KMS-11 (cell line): ENCODE results near the gene PIGT.

Experiments used
- H2AFZ ChIP-seq: fragments of 200-600 bp; sonication (generic); 2 replicates; pipeline ENCODE4 v1.6.1; 2016; ENCODE audit warnings: antibody characterized with exemption, mixed run types, low read depth
- H3K27ac ChIP-seq: fragments of 200-600 bp; sonication (generic); 2 replicates; pipeline ENCODE4 v1.6.1; 2016; ENCODE audit warnings: mild to moderate bottlenecking, mixed run types
- H3K27me3 ChIP-seq: fragments of 200-600 bp; sonication (generic); 2 replicates; pipeline ENCODE4 v1.6.1; 2017; ENCODE audit warnings: mild to moderate bottlenecking, low read depth, mixed run types, moderate library complexity; ENCODE audit not compliant: insufficient read depth
- H3K36me3 ChIP-seq: fragments of 200-600 bp; sonication (generic); 2 replicates; pipeline ENCODE4 v1.6.1; 2017; ENCODE audit warnings: mild to moderate bottlenecking, mixed run types; ENCODE audit not compliant: insufficient read depth
- H3K4me1 ChIP-seq: fragments of 200-600 bp; sonication (generic); 2 replicates; pipeline ENCODE4 v1.6.1; 2016; ENCODE audit warnings: mild to moderate bottlenecking, low read depth, mixed run types; ENCODE audit not compliant: poor library complexity, severe bottlenecking
- H3K4me2 ChIP-seq: fragments of 200-600 bp; sonication (generic); 2 replicates; pipeline ENCODE4 v1.7.0; 2016; ENCODE audit warnings: mild to moderate bottlenecking, mixed run types
- H3K4me3 ChIP-seq: fragments of 200-600 bp; sonication (generic); IDR thresholded peaks from 2 replicates; pipeline ENCODE4 v1.6.1; 2017; ENCODE audit warnings: low read depth, low read length, mixed read lengths; ENCODE audit not compliant: insufficient read depth
- H3K79me2 ChIP-seq: fragments of 200-600 bp; sonication (generic); 2 replicates; pipeline ENCODE4 v1.6.1; 2016; ENCODE audit warnings: low read depth, mixed run types; ENCODE audit not compliant: insufficient read depth
- H3K9ac ChIP-seq: fragments of 200-600 bp; sonication (generic); 2 replicates; pipeline ENCODE4 v1.6.1; 2016; ENCODE audit warnings: mild to moderate bottlenecking, mixed run types
- H4K20me1 ChIP-seq: fragments of 200-600 bp; sonication (generic); 2 replicates; pipeline ENCODE4 v1.6.1; 2016; ENCODE audit warnings: mild to moderate bottlenecking, mixed run types; ENCODE audit not compliant: insufficient read depth
- TF ChIP-seq, protein P1 (sequence below): fragments of 200-600 bp; sonication (generic); conservative IDR thresholded peaks from 2 replicates; pipeline ENCODE4 v1.6.1; 2017; ENCODE audit warnings: low read depth, mild to moderate bottlenecking, antibody characterized with exemption, low read length, moderate library complexity, mixed read lengths

Gene PIGT

GRCh38 chr20:45373353-45374100 is 42.4 kb upstream of the PIGT start:
- H4K20me1 ChIP-seq, result no peaks in the 10 kb centered on the region
- H3K79me2 ChIP-seq, result no peaks in the 10 kb centered on the region
- H3K27ac ChIP-seq, result peak overlapping the region; percentile 61
- H3K36me3 ChIP-seq, result no peaks in the 10 kb centered on the region
- H3K4me3 ChIP-seq, result no peak overlapping the region
- no peaks in the 10 kb centered on the region for H3K27me3 ChIP-seq
- H3K4me2 ChIP-seq, result peak overlapping the region; percentile 41
- peak overlapping the region; percentile 56 for H2AFZ ChIP-seq
- H3K4me1 ChIP-seq, result peaks cover 26% of the 10 kb centered on the region
- peak overlapping the region; percentile 58; the same call in 1 of the 2 replicates for H3K9ac ChIP-seq
- TF ChIP-seq, protein P1, sequence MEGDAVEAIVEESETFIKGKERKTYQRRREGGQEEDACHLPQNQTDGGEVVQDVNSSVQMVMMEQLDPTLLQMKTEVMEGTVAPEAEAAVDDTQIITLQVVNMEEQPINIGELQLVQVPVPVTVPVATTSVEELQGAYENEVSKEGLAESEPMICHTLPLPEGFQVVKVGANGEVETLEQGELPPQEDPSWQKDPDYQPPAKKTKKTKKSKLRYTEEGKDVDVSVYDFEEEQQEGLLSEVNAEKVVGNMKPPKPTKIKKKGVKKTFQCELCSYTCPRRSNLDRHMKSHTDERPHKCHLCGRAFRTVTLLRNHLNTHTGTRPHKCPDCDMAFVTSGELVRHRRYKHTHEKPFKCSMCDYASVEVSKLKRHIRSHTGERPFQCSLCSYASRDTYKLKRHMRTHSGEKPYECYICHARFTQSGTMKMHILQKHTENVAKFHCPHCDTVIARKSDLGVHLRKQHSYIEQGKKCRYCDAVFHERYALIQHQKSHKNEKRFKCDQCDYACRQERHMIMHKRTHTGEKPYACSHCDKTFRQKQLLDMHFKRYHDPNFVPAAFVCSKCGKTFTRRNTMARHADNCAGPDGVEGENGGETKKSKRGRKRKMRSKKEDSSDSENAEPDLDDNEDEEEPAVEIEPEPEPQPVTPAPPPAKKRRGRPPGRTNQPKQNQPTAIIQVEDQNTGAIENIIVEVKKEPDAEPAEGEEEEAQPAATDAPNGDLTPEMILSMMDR, result peak; percentile 93

- peaks cover 24% of the 10 kb centered on the region for H3K4me1 ChIP-seq
- H3K4me3 ChIP-seq, result no peak overlapping the region
- H3K27ac ChIP-seq, result no peak overlapping the region
- no peaks in the 10 kb centered on the region for H3K36me3 ChIP-seq
- peak overlapping the region; percentile 58; the same call in 1 of the 2 replicates for H3K9ac ChIP-seq
- peak overlapping the region; percentile 41; the same call in 1 of the 2 replicates for H3K4me2 ChIP-seq
- H4K20me1 ChIP-seq, result no peaks in the 10 kb centered on the region
- H2AFZ ChIP-seq, result peak overlapping the region; percentile 56; the same call in 1 of the 2 replicates
- TF ChIP-seq, protein P1, result peak; percentile 32; the same call in 1 of the 2 replicates
- no peaks in the 10 kb centered on the region for H3K79me2 ChIP-seq
- H3K27me3 ChIP-seq, result no peaks in the 10 kb centered on the region
These were observed 41.9 kb upstream of the PIGT start for GRCh38 chr20:45374101-45374467.

DNA sequence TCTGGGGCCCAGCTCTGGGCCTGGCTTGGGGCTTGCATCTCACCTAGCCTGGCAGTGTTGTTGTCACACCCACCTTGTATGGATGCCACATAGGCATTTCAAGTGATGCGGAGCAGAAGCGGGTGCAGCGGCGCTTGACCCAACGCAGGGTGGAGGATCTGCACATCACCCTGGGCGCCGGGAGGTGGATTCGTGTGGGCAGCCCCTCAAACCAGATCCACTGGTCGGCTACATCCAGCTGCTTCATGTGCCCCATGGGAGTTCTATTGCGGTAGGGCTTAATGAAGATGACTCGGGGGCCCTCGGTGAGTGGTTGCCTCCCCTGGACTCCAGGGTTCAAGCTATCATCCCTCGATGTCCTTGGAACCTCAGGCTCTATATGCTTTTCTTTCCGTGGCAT is 41.0 kb upstream of the PIGT start:
- no peaks in the 10 kb centered on the region for H3K27me3 ChIP-seq
- no peak overlapping the region for H3K4me3 ChIP-seq
- H4K20me1 ChIP-seq, result no peaks in the 10 kb centered on the region
- no peak overlapping the region for H3K4me2 ChIP-seq
- H3K79me2 ChIP-seq, result no peaks in the 10 kb centered on the region
- no peak overlapping the region for H3K9ac ChIP-seq
- TF ChIP-seq, protein P1, result no peak
- H3K4me1 ChIP-seq, result peaks cover 24% of the 10 kb centered on the region
- no peak overlapping the region for H2AFZ ChIP-seq
- no peak overlapping the region for H3K27ac ChIP-seq
- H3K36me3 ChIP-seq, result no peaks in the 10 kb centered on the region

- Histone ChIP-seq H4K20me1 (no peaks in the 10 kb centered on the region), H3K79me2 (no peaks in the 10 kb centered on the region), H3K4me1 (peaks cover 37% of the 10 kb centered on the region), H2AFZ (no peak overlapping the region), H3K27me3 (no peaks in the 10 kb centered on the region), H3K36me3 (no peaks in the 10 kb centered on the region), H3K4me3 (no peak overlapping the region), H3K4me2 (no peak overlapping the region), H3K27ac (no peak overlapping the region), H3K9ac (no peak overlapping the region)
- TF ChIP-seq, protein P1, result no peak
These were observed 38.7 kb upstream of the PIGT start for GRCh38 chr20:45377269-45377668.
